Measurements from ENCODE around the gene PADI4. TPM values are rescaled to one million over a fixed set of nuclear protein-coding genes. Genes with fewer than 3 reads are reported as not detected.

PADI4 gene
- total RNA-seq, 4 donors from 2014 or later: not detected

DNA sequence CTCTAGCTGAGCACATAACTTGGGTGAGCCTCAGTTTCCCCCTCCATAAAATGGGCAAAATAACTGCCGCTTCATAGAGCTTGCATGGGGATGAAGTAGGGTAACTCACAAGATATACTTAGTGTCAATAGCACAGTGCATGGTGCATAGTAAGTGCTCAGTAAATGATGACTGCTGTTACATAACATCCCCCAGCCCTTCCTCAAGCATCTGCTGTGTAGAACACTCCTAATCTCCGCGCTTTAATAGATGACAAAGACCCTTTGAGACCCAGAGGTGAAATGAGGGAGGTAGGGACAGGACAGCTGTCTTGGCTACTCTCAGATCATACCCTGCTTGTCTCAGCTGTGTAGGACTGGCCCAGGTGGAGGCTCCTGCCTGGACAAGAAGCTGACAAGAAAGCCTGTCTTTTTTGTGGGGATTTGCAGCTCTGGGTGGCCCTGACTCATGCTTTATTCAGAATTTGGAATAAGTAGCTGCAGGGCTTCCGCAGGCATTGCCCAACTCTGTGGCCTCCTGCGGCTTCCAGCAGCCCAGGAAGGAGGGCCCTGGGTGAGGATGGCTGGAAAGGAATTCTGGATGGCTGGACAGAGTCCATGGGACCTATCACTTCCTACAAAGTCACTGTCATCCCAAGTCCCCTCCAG, 20.7 kb upstream of the PADI4 start:
- peak in 1 of 3 donors; percentile 23 for DNase-seq
- Histone ChIP-seq H3K4me1 (no peaks in the 10 kb centered on the region), H3K27ac (no peak overlapping the region), H3K9me3 (no peaks in the 10 kb centered on the region), H3K4me3 (no peak overlapping the region), H3K36me3 (no peaks in the 10 kb centered on the region), H3K27me3 (no peaks in the 10 kb centered on the region)
- TF ChIP-seq, protein P1, sequence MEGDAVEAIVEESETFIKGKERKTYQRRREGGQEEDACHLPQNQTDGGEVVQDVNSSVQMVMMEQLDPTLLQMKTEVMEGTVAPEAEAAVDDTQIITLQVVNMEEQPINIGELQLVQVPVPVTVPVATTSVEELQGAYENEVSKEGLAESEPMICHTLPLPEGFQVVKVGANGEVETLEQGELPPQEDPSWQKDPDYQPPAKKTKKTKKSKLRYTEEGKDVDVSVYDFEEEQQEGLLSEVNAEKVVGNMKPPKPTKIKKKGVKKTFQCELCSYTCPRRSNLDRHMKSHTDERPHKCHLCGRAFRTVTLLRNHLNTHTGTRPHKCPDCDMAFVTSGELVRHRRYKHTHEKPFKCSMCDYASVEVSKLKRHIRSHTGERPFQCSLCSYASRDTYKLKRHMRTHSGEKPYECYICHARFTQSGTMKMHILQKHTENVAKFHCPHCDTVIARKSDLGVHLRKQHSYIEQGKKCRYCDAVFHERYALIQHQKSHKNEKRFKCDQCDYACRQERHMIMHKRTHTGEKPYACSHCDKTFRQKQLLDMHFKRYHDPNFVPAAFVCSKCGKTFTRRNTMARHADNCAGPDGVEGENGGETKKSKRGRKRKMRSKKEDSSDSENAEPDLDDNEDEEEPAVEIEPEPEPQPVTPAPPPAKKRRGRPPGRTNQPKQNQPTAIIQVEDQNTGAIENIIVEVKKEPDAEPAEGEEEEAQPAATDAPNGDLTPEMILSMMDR (IDR thresholded peaks at IDR 0.05): no peak
- no peak for TF ChIP-seq POLR2A (IDR thresholded peaks at IDR 0.05)

DNA sequence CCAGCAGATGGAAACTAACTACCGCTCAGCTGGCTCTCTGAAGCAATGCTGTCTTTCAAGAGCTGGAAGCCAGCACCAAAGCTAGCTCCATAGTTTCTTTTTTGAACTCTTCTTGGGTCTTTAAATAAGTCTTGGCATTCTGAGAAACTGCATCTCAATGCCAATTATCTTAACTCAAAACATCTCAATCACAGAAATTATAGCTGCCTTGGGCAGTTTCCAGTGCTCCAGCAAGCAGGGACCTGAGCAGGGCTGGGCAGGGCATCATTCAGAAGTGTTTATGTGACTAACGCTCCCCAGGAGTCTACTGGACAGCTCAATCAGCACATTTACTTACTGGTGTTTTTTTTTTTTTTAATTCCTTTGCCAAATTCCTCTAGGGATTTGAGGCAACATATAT, 18.3 kb upstream of the PADI4 start:
- Histone ChIP-seq H3K4me1 (no peaks in the 10 kb centered on the region), H3K36me3 (no peaks in the 10 kb centered on the region), H3K4me3 (no peak overlapping the region), H3K27me3 (no peaks in the 10 kb centered on the region), H3K27ac (no peak overlapping the region), H3K9me3 (no peaks in the 10 kb centered on the region)
- peak in 1 of 3 donors; percentile 1 for DNase-seq
- TF ChIP-seq, protein P1 (IDR thresholded peaks at IDR 0.05): no peak
- no peak for TF ChIP-seq POLR2A (IDR thresholded peaks at IDR 0.05)

DNA sequence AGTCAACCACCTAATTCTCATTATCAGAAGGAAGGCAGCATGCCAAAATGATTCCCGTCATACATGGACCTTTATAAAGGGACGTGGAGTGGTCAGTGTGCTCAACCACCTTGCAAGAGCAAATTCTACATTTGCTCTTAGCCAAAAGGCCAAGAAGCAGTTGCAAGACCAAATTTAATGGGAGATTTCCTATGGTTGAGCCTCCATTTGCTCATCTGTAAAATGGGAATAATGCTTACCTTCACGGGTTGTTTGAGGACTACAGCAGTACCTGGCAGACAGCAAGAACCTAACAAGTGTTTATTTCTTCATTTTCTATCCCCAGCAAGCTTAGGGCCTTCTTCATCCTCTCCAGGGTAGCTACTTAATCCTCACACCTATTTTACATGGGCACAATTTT, 17.4 kb upstream of the PADI4 start:
- Histone ChIP-seq H3K27me3 (no peaks in the 10 kb centered on the region), H3K9me3 (no peaks in the 10 kb centered on the region), H3K4me1 (no peaks in the 10 kb centered on the region), H3K4me3 (no peak overlapping the region), H3K36me3 (no peaks in the 10 kb centered on the region), H3K27ac (no peak overlapping the region)
- no peak for DNase-seq
- TF ChIP-seq, protein P1 (IDR thresholded peaks at IDR 0.05): no peak
- TF ChIP-seq POLR2A (IDR thresholded peaks at IDR 0.05): no peak

DNA sequence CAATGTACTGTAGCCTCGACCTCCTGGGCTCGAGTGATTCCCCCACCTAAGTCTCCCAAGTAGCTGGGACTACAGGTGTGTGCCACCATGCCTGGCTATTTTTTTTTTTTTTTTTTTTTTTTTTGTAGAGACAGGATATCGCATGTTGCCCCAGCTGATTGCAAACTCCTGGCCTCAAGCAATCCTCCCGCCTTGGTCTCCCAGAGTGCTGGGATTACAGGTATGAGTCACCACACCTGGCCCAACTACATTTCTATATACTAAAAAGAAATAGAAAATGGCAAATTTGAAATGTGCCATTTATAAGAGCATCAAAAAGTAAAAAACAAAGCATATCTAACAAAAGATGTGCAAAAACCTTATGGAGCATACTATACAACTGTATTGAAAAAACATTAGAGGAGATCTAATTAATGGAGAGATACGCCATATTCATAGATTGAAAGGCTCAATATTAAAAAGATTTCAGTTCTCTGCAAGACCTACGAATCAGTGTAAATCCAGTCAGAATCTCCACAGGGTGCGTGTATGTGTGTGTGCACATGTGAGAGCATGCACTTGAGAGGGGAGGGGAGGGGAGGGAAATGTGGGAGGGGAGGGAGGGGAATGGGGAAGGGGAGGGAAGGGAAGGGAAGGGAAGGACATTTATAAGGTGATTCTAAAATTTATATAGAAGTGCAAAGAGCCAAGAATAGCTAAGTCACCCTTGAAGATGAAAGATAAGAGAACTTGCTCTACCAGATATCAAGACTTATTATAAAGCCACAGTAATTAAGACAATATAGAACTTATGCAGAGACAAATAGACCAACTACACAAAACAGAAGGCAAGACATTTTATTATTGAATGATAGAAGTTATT, 15.5 kb upstream of the PADI4 start:
- H3K4me3 ChIP-seq: no peak overlapping the region
- H3K9me3 ChIP-seq: no peaks in the 10 kb centered on the region
- H3K4me1 ChIP-seq: no peaks in the 10 kb centered on the region
- peak in 1 of 3 donors; percentile 4 for DNase-seq
- H3K27me3 ChIP-seq: no peaks in the 10 kb centered on the region
- no peaks in the 10 kb centered on the region for H3K36me3 ChIP-seq
- H3K27ac ChIP-seq: no peak overlapping the region
- TF ChIP-seq, protein P1 (IDR thresholded peaks at IDR 0.05): no peak
- no peak for TF ChIP-seq POLR2A (IDR thresholded peaks at IDR 0.05)

DNA sequence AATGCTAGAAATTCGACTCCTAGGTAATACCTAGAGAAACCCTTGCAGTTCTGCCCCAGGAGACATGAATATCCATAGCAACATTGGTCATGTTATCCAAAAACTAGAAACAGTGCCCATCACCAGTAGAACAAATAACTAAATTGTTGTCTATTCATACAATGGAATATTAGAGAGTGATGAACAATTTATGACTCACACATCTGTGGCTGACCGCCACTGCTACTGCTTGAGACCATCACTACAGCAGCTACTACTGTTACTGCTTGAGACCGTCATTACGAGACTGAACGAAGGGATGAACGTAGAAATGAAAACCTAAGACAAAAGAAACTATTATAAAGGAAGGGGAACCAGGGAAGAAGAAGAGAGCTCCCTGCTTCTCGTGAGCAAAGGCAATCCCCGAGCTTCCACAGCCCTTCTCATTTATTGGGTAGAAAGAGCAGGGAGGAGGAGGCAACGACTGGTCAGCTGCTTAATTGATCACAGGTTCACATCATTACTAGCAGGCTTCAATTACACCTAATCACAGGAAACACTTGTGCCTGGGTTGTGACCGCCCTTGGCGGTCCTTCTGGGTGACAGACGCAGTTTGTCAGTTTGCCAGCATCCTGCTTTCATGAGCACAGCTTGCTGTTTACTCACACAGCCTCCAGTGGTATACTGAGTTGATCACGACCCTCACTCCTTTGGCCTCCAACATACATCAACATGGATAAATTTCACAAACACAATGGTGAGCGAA, 14.1 kb upstream of the PADI4 start:
- Histone ChIP-seq H3K4me3 (no peak overlapping the region), H3K4me1 (no peaks in the 10 kb centered on the region), H3K36me3 (no peaks in the 10 kb centered on the region), H3K27ac (no peak overlapping the region), H3K27me3 (no peaks in the 10 kb centered on the region), H3K9me3 (no peaks in the 10 kb centered on the region)
- no peak for DNase-seq
- TF ChIP-seq POLR2A (IDR thresholded peaks at IDR 0.05): no peak
- TF ChIP-seq, protein P1 (IDR thresholded peaks at IDR 0.05): no peak

Measured in Peyer's patch (tissue), 4 donors.